Measurements from ENCODE around the gene CCNE1. TPM values are rescaled to one million over a fixed set of nuclear protein-coding genes. Genes with fewer than 3 reads are reported as not detected.

The CCNE1 gene
- polyA plus RNA-seq, 1 donor (not counting 4 experiments of a cell fraction or from before 2014, with no cell fraction given): 11.2 TPM

GRCh38 chr19:29854033-29854432, 42.2 kb downstream of the CCNE1 start:
- dilution Hi-C loops (cut with MboI; ENCODE audit: extremely low pct_ligation_motif_present, low sequenced_read_pairs): no loop called here
- no peaks in the 10 kb centered on the region for H3K9me3 ChIP-seq (ENCODE audit: control insufficient read depth, low read depth, low read length)
- no peak overlapping the region for H3K27ac ChIP-seq (ENCODE audit: control insufficient read depth, insufficient read depth, low read length)
- H3K9me1 ChIP-seq (ENCODE audit: control insufficient read depth, extremely low read depth, insufficient read depth, low read length): no peaks in the 10 kb centered on the region
- H3K4me3 ChIP-seq (ENCODE audit: control insufficient read depth in 2 of 3, extremely low read depth in 1 of 3, insufficient read depth in 2 of 3, low read depth in 1 of 3, low read length in 3 of 3): no peak overlapping the region
- TF ChIP-seq EZH2 (IDR thresholded peaks at IDR 0.05; ENCODE audit: low read length): no peak
- TF ChIP-seq CTCF (optimal IDR thresholded peaks at IDR 0.05 in 1 of 3, IDR thresholded peaks at IDR 0.05 in 1 of 3, conservative IDR thresholded peaks at IDR 0.05 in 1 of 3; ENCODE audit: extremely low read depth in 1 of 3, insufficient read depth in 2 of 3, low read length in 3 of 3): no peak
- no peaks in the 10 kb centered on the region for H3K27me3 ChIP-seq (ENCODE audit: control insufficient read depth, extremely low read depth, insufficient read depth, low read length)
- no peak overlapping the region for H3K9ac ChIP-seq (ENCODE audit: control insufficient read depth, extremely low read depth, insufficient read depth, low read length)
- H3K4me2 ChIP-seq (ENCODE audit: control insufficient read depth, extremely low read depth, insufficient read depth, low read depth, low read length): no peak overlapping the region
- no peaks in the 10 kb centered on the region for H3K4me1 ChIP-seq (ENCODE audit: control insufficient read depth, extremely low read depth, insufficient read depth, low read length)
- H4K20me1 ChIP-seq (ENCODE audit: control insufficient read depth, extremely low read depth, insufficient read depth, low read length): no peaks in the 10 kb centered on the region
- no peaks in the 10 kb centered on the region for H3K79me2 ChIP-seq (ENCODE audit: control insufficient read depth, insufficient read depth, low read length)
- H2AFZ ChIP-seq (ENCODE audit: control insufficient read depth, low read length): no peak overlapping the region
- FAIRE-seq (no peak), DNase-seq (ENCODE audit: low read depth, low spot score) (no peak)
- H3K36me3 ChIP-seq (ENCODE audit: control insufficient read depth in 2 of 2, extremely low read depth in 1 of 2, insufficient read depth in 2 of 2, low read length in 2 of 2): no peaks in the 10 kb centered on the region

DNA sequence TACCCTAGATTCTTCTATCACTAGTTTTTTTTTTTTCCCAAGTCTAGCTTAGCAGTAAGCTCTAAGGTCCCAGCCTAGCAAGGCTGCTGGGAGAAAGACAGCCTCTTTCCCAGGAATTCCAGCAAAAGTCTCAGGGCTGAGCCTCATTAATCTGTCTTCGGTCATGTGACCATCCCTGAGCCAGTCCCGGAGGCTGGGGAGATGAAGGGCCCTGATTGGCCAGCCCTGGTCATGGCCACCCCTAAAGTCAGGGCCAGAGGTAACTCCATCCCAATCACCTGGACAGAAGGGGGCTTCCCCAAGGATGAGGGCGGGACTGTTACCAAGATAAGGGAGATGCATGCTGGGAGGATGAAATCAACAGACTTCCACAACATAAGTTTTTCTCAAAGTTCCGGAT, 43.3 kb downstream of the CCNE1 start:
- dilution Hi-C loops (cut with MboI; ENCODE audit: extremely low pct_ligation_motif_present, low sequenced_read_pairs): no loop called here
- no peak overlapping the region for H2AFZ ChIP-seq (ENCODE audit: control insufficient read depth, low read length)

More for the DNA sequence above, 43.3 kb downstream of the CCNE1 start:
- Histone ChIP-seq H3K9me1 (ENCODE audit: control insufficient read depth, extremely low read depth, insufficient read depth, low read length) (no peaks in the 10 kb centered on the region), H3K79me2 (ENCODE audit: control insufficient read depth, insufficient read depth, low read length) (no peaks in the 10 kb centered on the region), H3K9ac (ENCODE audit: control insufficient read depth, extremely low read depth, insufficient read depth, low read length) (no peak overlapping the region), H3K4me2 (ENCODE audit: control insufficient read depth, extremely low read depth, insufficient read depth, low read depth, low read length) (no peak overlapping the region), H3K4me1 (ENCODE audit: control insufficient read depth, extremely low read depth, insufficient read depth, low read length) (no peaks in the 10 kb centered on the region), H3K36me3 (ENCODE audit: control insufficient read depth in 2 of 2, extremely low read depth in 1 of 2, insufficient read depth in 2 of 2, low read length in 2 of 2) (no peaks in the 10 kb centered on the region), H3K27me3 (ENCODE audit: control insufficient read depth, extremely low read depth, insufficient read depth, low read length) (no peaks in the 10 kb centered on the region), H3K4me3 (ENCODE audit: control insufficient read depth in 2 of 3, extremely low read depth in 1 of 3, insufficient read depth in 2 of 3, low read depth in 1 of 3, low read length in 3 of 3) (no peak overlapping the region), H3K9me3 (ENCODE audit: control insufficient read depth, low read depth, low read length) (no peaks in the 10 kb centered on the region), H3K27ac (ENCODE audit: control insufficient read depth, insufficient read depth, low read length) (no peak overlapping the region), H4K20me1 (ENCODE audit: control insufficient read depth, extremely low read depth, insufficient read depth, low read length) (no peaks in the 10 kb centered on the region)
- DNase-seq (ENCODE audit: low read depth, low spot score) (no peak), FAIRE-seq (no peak)
- no peak for TF ChIP-seq EZH2 (IDR thresholded peaks at IDR 0.05; ENCODE audit: low read length)

All from keratinocyte (primary cell).